AG10803 (cell line): Measurements from ENCODE around the gene TBC1D17.

Experiments used
- DNase-seq: peaks from one replicate; pipeline ENCODE4 v3.0.0; 2010; ENCODE audit warnings: low read depth
- H3K4me3 ChIP-seq: 2 replicates; pipeline ENCODE4 v1.5.1; 2011; ENCODE audit warnings: mild to moderate bottlenecking, low read length, control low read depth
- TF ChIP-seq, protein P1 (sequence below): conservative IDR thresholded peaks from 2 replicates; pipeline ENCODE4 v1.5.1; 2011; ENCODE audit warnings: mild to moderate bottlenecking, low read length, control low read depth, inconsistent platforms

The TBC1D17 gene

DNA sequence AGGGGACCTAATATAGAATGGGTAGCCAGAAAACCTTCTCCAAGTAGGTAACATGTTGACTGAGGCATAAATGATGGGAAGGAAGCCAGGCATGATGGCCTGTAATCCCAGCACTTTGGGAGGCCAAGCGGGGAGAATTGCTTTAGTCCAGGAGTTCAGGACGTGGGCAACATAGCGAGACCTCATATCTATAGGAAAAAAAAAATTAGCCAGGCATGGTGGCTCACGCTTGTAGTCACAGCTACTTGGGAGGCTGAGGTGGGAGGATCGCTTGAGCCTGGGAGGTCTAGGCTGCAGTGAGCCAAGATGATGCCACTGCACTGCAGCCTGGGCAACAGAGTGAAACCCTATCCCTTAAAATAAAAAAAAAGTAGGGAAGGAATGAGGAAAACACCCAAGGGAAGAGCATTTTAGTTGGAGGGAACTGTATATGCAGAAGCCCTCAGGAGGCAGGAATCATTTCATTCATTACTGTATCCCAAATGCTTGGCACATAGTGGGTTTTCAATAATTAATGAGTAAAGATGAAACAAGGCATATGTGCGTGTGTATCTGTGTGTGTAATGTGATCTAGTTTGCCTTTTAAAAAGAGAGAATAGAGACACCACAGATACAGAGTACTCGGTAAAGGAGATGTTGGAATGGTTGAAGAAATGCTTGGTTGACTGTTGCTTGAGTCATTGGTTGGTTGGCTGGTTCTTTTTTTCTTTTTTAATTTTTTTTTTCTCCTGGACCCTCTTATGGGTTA, 54.0 kb downstream of the TBC1D17 start:
- peak overlapping the region; percentile 92 for H3K4me3 ChIP-seq

DNA sequence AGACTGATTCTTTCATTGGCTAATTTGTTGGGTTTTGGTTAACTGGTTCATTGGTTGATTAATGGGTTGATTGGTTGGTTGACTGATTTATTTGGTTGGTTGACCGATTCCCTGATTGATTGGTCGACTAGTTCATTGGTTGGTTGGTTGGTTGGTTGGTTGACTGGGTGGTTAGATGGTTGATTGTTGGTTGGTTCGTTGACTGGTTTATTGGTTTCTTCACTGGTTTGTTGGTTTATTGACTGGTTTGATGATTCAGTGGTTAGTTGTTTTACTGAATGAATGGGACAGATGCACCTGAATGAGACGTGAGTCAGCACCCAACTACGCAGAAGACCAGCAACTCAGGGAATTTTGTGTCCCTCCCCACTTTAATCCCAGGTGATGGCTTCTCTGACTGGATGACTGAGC, 54.5 kb downstream of the TBC1D17 start:
- TF ChIP-seq, protein P1, sequence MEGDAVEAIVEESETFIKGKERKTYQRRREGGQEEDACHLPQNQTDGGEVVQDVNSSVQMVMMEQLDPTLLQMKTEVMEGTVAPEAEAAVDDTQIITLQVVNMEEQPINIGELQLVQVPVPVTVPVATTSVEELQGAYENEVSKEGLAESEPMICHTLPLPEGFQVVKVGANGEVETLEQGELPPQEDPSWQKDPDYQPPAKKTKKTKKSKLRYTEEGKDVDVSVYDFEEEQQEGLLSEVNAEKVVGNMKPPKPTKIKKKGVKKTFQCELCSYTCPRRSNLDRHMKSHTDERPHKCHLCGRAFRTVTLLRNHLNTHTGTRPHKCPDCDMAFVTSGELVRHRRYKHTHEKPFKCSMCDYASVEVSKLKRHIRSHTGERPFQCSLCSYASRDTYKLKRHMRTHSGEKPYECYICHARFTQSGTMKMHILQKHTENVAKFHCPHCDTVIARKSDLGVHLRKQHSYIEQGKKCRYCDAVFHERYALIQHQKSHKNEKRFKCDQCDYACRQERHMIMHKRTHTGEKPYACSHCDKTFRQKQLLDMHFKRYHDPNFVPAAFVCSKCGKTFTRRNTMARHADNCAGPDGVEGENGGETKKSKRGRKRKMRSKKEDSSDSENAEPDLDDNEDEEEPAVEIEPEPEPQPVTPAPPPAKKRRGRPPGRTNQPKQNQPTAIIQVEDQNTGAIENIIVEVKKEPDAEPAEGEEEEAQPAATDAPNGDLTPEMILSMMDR = no peak
- no peak for DNase-seq
- H3K4me3 ChIP-seq = no peak overlapping the region

More for the DNA sequence above, 54.0 kb downstream of the TBC1D17 start:
- TF ChIP-seq, protein P1 = no peak
- no peak for DNase-seq

DNA sequence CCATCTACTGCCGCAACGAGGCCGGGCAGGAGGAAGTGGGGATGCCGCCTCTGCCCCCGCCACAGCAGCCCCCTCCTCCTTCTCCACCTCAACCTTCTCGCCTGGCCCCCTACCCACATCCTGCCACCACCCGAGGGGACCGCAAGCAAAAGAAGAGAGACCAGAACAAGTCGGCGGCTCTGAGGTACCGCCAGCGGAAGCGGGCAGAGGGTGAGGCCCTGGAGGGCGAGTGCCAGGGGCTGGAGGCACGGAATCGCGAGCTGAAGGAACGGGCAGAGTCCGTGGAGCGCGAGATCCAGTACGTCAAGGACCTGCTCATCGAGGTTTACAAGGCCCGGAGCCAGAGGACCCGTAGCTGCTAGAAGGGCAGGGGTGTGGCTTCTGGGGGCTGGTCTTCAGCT, 55.2 kb downstream of the TBC1D17 start:
- H3K4me3 ChIP-seq = no peak overlapping the region
- TF ChIP-seq, protein P1 = no peak
- DNase-seq = no peak

DNA sequence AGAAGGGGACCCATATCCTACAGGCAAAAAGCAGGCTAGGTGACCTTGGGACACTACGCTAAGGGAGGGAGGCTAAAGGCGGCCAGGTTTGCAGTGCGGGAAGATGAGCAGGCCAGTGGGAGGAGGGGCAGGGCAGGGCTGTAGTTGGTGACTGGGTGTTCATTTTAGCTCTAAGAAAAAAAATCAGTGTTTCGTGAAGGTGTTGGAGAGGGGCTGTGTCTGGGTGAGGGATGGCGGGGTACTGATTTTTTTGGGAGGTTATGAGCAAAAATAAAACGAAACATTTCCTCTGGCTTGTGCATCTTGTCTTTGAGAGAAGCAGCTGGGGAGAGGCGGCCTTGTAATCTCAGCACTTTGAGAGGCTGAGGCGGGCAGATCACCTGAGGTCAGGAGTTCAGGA, 56.1 kb downstream of the TBC1D17 start:
- no peak overlapping the region for H3K4me3 ChIP-seq
- DNase-seq = no peak
- TF ChIP-seq, protein P1 = no peak

DNA sequence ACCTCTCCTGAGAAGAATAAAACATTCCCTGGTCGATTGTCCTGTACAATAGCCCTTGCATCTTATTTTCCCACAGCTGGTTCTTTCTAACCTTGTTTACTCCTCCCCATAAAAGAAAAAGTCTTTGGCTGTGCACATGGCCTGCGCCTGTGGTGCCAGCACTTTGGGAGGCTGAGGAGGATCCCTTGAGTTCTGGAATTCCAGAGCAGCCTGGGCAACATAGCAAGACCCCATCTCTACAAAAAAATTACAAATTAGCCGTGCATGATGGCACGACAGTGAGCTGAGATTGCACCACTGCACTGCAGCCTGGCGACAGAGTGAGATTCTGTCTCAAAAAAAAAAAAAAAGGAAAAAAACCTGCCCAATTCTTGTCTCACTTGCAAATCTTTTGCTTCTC, 59.0 kb downstream of the TBC1D17 start:
- no peak for DNase-seq
- TF ChIP-seq, protein P1 = no peak
- no peak overlapping the region for H3K4me3 ChIP-seq

DNA sequence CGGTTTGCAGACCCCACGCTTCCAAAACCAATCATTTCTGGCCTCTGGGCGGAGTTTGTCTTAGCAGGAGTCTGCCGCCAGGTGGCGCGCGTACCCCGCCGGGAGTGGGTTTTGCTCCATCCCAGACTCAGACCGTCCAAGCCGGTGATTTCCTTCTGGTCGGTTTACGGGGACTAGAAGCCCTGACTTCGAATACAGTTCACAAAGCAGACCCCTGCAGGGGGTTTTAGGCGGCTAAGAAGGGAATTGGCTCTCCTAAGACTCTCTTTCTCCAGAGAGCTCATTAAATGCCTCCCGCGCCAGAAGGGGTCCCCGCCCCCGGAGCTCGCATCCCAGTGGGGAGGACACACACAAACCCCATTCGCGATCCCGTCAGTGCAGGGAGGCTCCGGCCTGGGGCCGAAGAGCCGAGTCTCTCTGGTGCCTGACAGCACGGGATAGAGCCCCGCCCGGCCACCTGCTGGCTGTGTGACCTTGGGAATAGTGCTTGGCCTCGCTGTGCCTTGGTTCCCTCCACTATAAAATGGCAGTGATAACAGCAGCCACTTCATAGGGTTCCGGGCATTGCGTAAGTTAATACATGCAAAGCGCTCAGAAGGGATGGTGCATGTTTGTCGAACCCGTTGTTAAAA, 60.4 kb downstream of the TBC1D17 start:
- TF ChIP-seq, protein P1 = peak; percentile 97
- peak overlapping the region; percentile 44 for H3K4me3 ChIP-seq
- DNase-seq = peak; percentile 49
